ENCODE results near the gene CYB5B.

Gene CYB5B, protein sequence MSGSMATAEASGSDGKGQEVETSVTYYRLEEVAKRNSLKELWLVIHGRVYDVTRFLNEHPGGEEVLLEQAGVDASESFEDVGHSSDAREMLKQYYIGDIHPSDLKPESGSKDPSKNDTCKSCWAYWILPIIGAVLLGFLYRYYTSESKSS
- 54.9 to 88.0 (median 79.6) reads per million in 4 experiments for total RNA-seq

DNA sequence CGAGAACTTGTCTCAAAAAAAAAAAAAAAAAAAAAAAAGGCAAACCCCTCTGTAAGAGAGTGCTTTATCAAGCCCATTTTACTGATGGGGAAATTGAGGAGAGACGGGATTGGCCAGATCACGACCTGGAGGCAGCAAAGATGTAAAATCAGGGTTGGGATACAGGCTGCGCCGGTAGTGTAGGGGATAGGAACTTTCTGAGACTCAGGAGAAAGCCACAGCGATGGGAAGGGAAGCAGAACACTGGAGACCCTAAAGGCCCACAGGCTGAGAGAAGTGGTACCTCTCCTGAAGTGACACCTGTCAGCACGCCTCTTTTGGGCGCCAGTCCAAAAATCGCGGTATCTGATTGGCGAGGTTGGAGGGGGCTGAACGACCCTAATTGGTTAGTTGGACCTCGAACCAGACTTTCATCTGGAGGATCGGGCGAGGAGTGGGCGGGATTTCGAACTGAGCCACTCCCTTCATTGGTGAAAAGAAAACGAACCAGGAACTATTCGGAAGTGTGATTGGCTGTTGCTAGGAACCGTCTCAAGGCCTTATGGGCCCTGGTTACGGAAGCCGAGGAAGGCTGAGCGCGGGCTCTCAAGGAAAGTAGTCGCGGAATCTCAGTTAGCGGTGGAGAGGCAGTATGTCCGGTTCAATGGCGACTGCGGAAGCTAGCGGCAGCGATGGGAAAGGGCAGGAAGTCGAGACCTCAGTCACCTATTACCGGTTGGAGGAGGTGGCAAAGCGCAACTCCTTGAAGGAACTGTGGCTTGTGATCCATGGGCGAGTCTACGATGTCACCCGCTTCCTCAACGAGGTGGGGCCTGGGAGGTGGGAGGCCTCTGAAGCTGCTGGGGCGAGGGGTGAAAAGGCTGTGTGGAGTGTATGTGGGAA lies at the start of gene CYB5B:
Gene CYB5B (plus strand): TSS at position 567 of the 882 bp plus-strand sequence. CDS start 65 bp downstream, at position 632.
- DNase-seq = peak; percentile 95

DNA sequence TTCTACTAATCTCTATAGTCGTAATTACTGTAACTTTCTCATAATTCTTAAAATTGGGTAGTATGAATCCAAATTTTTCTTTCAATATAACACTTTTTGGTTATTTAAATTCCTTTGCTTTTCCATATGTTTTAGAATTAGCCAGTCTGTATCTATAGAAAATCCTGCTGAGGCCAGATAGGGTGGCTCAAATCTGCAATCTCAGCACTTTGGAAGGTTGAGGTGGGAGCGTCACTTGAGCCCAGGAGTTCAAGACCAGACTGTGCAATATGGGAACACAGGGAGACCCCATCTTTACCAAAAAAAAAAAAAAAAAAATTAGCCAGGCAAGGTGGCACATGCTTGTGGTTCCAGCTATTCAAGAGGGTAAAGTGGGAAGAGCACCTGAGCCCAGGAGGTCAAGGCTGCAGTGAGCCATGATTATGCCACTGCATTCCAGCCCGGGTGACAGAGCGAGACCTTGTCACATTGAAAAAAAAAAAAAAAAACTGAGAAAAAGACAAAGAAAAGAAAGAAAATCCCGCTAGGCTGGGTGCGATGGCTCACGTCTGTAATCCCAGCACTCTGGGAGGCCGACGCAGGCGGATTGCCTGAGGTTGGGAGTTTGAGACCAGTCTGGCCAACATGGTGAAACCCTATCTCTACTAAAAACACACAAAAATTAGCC lies 47.9 kb upstream of the CYB5B start:
- DNase-seq = no peak

DNA sequence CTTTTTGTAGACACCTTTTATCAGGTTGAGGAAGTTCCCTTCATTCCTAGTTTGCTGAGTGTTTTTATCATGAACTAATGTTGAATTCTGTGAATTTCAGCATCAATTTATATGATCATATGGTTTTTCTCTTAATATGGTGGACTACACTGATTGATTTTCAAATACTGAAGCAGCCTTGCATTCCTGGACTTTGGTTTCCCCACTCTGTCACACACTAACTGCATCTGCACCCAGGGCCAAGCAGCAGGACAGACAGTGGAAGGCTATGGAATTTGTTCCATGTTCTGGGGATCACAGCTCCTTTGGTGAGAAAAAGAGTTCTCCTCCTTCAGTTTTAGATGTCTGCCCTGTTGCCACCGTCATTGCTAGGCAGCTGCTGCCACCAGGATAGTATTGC lies 46.4 kb upstream of the CYB5B start:
- no peak for DNase-seq

DNA sequence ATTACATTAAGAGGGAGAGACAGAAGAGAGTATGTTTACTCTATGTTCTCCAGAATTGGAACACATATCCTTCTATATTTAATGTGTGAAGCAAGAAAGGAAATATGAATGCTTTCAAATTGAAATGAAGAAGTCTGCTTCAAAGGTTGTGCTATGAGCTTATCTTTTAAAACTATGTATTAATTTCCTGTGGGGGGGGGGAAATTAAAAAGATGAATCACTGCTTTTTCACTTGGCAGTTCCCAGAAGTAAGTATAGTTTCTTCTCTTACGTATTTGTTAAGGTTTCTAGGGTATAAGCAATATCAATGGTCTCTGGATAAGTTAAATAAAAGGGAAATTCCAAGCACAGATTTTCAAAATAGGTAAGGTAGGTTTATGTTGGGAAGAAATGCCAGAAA lies 45.7 kb upstream of the CYB5B start:
- no peak for DNase-seq

DNA sequence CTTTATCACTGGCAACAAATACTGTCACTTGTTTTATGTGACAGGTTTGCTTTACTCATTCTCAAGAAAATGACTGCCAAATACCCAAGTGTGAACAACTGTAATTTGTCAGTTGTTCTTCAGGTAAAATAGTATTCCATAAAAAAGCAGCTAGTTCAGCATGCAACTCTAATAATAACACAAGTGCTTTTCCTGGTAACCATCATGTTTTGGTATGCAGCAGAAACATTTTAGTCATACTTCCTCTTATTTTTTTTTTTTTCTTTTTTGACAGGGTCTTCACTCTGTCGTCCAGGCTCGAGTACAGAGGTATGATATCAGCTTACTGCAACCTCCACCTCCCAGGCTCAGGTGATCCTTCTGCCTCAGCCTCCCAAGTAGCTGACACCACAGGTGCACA lies 43.2 kb upstream of the CYB5B start:
- no peak for DNase-seq

DNA sequence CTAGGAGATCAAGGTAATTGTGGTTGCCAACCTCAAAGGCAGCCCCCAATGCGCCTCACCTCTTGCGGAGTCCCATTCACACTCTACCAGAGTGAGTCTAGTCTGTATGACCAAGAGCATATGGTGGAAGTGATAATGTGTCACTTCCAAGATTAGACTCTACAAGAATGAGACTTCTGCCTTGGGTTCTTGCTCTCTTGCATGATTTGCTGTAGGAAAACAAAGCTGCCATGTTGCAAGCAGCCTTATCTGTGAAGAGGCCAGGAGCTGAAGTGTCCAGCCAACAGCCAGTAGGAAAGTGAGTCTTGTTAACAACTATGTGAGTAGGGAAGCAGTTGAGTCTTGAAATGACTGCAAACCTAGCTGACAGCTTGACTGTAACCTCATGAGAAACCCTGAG lies 42.0 kb upstream of the CYB5B start:
- DNase-seq = no peak

DNA sequence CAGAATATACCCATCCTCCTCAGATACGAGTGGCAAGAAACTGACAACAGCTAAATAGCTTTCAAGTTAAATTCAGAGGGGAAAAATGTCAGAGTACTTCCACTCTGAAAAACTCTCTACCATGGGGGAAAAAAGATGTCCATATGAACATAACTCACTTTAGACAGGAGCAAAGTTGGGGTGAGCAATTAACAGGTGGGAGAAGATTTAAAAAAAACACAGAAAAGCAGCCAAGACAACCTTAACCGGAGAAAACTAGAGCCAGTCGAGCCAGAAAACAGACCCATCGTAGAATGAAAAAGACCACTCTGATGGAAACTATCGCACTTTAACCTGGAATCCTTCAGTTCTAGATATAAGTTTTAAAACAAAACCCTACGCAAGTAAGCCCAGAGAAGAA lies 39.4 kb upstream of the CYB5B start:
- no peak for DNase-seq

DNA sequence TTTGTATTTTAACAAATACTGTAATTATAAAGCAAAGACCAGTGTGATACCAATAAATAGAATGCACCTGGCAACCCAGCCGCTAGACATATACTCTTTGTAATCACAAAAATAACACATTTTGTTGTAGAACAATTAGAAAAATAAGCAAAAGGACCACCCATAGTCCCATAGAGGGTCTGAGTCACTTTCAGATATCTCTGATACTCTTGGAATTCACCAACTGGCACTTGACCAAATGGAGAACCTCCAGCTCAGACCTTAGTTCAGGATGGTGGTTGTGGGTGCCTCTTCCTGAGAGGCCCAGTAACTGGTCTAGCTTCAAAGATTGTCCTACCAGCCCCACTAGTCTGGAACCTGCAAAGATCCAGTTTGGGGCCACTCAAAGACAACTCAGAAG lies 37.8 kb upstream of the CYB5B start:
- DNase-seq = no peak

DNA sequence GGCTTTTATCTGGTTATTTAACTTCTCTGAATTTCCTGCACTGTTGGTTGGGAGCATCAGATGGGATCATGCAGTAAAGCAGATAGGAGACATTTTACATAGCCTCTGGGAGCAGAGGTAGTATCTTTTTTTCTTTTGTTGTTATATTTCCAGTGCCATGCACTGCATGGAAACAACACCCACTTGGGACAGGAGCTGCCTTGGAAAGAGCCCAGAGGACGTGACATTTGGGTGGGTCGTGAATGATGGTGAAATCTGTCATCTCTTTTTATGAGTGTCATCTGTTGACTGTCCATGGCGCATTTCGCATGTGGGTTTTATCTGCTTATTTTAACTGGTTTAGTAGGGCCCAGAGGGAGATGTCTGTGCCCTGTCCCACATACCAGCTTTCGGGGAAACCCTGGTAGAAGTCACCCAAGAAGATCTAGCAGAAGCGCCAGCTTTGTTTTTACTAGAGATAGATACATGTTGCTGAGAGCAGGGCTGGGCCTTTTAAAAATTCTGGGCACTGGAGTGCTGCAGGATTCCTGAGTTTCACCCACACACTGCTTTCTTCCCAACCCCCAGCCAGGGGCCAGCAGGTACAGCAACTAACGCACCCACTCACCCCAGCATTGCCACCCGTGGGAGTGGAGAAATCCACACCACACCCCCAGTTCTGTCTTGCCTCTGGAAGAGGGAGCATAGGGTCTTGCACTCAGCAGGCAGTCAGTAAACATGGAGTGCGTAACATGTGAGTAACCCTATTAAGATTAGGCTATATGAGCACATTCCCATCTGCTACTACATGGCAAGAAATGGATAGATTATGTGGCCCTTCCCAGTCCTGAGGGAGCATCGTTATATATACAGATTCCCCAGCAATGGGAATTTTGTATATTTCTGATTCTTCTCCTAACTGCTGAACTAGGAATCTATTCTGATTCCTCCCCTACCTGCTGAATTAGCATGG lies 30.2 kb upstream of the CYB5B start:
- DNase-seq = no peak

DNA sequence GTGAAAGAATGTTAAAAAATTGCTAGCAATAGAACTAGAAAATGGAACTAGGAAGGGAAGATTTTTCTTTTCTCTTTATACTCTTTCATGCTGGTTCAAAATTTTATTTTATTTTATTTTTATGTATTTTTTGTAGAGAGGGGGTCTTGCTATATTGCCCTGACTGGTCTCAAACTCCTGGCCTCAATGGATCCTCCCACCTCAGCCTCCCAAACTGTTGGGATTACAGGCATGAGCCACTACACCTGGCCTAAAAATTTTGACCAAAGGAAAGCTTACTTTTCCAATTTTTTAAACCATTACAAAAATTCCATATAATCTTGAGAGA lies 28.6 kb upstream of the CYB5B start:
- DNase-seq = no peak

DNA sequence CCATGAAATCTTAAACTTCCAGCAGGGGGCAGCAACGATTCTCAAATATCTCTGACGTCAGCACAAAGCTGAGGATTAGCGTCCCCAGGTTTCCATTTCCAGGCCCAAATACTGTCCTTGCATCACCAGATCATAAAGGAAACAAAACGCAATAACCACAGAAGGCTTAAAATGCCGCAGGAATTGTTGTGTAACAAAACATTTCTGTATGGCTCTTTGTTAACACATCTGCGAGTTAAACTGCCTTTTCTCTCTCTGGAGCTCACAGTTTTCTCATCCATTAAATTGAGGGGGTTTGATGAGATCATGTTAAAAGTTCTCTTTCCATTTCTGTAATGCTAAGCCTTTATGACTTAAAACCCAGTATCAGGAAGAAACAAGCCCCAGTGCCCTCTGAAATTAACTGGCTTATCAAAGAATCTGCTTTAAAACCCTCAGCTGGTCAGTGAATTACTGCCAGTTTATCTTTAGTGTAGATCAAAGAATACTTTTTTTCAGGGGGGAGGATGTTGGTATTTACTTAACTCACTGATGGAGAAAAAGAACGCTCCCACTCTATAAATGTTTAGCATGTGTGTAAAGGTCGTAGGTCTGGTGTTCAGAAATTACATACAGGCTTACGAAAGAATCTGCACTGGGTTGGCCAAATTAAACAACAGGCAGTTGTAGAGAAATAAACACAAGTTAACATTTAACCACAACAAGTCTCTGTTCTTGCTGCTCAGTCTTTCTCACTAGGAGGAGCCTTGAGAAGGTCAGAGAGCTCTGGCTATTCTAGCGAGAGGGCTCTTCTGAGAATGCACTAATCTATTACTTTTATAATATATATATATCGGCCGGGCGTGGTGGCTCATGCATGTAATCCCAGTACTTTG lies 28.0 kb upstream of the CYB5B start:
- DNase-seq = peak; percentile 54

DNA sequence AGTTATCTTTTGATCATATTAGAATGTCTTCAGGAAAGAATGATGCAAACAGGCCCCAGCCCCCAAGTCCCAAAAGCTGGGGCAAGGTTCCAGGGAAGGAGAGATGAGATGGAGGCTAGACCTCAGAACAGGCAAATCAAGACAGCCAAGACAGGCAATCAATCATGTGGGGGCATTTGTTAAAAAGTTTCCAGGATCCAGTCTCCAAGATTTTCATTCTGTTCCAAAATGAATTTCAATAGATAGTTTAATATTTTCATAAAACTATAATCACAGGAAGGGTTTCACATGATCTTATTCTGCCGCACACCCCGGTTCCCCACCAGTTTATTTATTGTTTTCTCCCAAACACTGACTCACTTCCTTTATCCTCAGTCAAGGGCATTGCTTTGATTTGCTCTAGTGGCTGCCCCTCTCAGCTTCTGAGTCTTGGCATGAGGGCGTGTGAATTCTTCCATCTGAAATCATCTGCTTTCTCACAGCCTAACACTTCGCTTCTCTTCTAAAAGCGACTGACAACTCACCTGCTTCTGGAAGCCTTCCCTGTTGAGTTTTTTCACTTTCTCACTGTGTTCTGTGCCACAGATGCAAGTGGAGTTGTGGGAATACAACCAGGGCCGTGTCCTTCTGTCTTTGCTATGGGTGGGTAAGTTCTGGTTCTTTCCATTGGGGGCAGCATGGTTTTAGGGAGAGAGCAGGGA lies 26.4 kb upstream of the CYB5B start:
- DNase-seq = no peak

DNA sequence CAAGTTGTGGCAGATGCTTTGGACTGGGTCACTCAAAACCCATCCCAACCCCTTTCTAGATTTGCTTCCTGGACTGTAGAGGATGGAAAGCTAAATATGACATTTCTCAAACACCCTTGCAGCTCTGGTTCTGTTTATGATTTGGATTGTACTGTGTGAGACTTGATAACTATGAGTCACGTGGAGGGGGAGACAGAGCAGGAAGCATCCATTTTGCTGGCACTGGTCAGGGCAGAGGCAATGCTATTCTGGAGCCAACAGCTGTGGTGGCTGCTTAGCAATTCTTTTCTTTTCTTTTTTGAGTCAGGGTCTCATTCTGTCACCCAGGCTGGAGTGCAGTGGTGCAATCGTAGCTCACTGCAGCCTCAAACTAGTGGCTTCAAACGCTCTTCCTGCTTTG lies 25.1 kb upstream of the CYB5B start:
- no peak for DNase-seq

DNA sequence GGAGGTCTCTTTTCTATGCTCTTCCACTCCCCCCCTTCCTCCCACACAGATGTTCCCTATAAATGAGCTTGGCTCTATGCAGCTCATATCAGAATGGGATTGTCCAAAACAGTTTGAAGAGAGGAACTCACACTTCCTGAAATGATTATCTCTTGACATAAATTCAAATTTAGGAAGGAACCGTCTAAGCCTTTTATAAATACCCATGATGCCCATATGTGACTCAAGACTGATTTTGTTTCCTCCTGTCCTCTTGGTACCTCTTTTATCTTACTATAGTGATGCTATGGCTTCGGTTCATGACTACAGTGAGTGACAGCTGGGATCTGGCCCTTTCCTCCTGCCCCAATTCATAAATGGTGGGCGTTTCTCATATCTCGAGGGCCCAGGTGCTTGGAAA lies 22.0 kb upstream of the CYB5B start:
- DNase-seq = no peak

DNA sequence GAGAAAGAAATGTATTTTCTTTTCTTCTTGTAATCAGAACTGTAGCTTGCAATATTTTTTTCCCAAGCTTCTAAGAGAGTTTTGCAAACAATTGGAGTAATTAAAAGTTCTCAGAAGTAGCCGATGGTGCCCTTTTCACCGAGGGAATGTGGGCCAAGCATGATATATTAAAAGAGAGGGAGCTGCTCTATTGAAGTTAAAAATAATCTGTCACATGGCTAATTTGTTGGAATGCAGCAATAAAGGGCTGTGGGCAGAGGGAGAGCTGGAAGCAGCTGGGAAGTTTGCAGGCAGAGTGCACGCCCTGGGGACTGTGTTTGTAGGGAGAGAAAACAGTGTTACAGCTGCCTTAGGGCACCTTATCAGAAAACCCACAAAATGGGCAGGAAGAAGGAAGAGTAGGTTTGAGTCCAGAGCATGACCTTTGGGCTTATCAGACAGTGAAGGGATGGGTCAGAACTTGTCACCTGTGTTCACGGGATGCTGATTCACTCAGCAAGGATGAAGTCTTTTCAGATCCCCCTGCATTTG lies 20.1 kb upstream of the CYB5B start:
- no peak for DNase-seq

DNA sequence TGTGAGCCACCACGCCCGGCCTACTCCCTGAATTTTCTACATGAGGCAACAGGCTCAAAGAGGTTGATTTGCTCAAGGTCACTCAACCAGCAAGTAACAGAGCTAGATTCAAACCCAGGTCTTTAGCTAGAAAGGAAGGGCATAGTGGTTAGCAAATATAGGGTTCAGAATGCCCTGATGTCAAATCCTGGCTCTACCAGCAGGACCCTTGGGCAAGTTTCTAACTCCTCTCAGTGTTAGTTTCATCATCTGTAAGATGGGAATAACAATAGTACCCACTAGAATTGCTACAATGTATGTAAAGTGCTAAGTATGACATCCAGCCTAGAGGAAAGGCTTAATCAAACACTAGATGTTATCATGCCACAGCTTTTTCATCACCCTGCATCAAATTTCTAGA lies 19.1 kb upstream of the CYB5B start:
- no peak for DNase-seq

DNA sequence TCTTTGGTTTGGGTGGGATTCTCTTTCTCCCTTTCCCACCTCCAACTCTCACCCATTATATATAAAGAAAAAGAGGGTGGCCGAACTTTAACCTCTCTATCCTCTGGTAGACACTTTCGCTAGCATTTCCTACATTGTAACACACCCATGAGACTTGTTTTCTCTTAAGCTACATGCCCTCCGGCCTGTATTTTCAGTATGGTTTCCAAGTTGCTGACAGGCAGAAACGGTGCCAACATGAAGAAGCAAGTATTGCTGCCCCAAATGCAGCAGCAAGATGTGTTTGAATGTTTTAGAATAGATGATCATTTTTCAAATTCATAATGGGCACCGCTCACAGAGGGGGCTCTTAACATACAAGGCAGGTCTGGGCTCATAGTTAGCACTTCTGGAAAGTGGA lies 18.7 kb upstream of the CYB5B start:
- no peak for DNase-seq

DNA sequence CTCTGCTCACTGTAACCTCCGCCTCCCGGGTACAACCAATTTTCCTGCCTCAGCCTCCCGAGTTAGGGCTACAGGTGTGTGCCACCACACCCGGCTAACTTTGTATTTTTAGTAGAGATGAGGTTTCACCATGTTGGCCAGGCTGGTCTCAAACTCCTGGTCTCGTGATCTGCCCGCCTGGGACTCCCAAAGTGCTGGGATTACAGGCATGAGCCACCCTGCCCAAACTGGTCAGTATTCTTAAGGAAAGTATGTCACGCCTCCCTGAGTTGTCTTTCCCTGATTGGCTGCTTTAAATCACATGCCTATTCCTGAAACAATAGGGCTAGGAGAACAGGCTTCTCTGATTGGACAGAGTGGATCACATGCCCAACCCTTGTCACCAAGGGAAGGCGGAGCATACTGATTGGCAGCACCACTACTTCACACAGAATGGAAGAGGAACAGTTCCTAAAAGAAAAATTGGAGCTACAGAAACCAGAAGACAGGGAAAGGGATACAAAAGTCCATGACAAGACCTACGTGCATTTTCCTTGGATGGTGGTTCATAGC lies 17.6 kb upstream of the CYB5B start:
- DNase-seq = no peak

DNA sequence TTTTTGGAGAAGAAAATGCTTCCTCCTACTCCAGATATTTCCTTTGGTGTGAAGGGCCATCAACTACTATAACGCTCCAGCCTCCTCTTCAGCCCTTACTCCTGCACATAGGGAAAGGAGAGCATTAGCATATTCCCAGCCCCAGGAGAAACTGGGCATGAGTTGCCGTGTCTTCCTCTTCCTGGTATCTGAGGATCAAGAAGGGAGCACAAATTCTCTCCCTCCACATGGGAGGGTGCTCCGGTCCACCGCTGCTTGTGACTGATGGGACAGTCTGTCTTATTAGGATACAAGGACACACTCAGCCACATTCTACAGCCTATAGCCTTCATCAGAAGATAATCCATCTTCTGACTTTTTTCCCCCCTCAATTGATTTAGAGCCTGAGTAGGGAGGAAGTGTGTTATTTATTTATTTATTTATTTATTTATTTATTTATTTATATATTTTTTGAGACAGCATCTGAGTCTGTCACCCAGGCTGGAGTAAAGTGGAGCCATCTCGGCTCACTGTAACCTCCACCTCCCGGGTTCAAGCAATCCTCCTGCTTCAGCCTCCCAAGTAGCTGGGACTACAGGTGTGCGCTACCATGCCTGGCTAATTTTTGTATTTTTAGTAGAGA lies 16.6 kb upstream of the CYB5B start:
- DNase-seq = no peak

DNA sequence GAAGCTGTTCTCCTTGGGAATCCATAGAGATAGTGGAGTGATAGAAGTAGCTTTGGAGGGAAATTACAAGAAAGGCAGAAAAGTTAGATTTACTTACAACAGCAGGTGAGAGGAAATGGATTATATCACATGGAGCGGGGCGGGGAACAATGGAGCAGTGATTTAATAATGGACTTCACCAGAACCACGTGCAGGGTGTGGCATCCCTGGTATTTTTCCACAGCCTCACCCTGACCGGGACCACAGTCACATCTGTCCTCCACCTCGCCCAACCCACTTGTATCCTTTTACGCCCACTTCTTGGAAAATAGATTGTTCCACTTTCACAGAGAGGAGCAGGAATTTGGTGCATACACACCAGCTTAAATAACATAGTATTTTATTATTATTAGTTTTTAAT lies 15.9 kb upstream of the CYB5B start:
- DNase-seq = no peak

All from effector CD8-positive, alpha-beta T cell (primary cell).